HepG2 (cell line): ENCODE data around the gene HOXD9. TPM values are rescaled to one million over a fixed set of nuclear protein-coding genes. Genes with fewer than 3 reads are reported as not detected.
A peak's percentile ranks its signal among the peaks of the same experiment; 100 is the strongest.

Experiments used
- ATAC-seq: fragments of 200-7000 bp; cut with Tn5 transposase; 3 replicates; pipeline ENCODE4 v1.9.1; 2020; ENCODE audit warnings: mild to moderate bottlenecking, moderate library complexity
- BruUV-seq: library from RNA; stranded (reverse); fragments of 400-500 nt; replicated peaks from 2 replicates; lab custom pipeline; 2021; lab: Mats Ljungman, UMichigan
- CTCF ChIA-PET: fragments of 300-600 bp; formaldehyde crosslinking; extraction: SDS; loops from one replicate; lab custom pipeline; 2021; ENCODE audit warnings: low total read pairs, inconsistent platforms, low intra/inter-chr PET ratio; lab: Yijun Ruan, JAX
- POLR2A ChIA-PET: fragments of 350-600 bp; sonication (Branson Sonifier 250); formaldehyde crosslinking; loops from one replicate; lab custom pipeline; 2020; ENCODE audit warnings: antibody characterized with exemption, inconsistent platforms; lab: Yijun Ruan, JAX
- DNase-seq: peaks from one replicate; pipeline ENCODE4 v3.0.0-alpha.2; 2015; ENCODE audit warnings: low spot score
- FAIRE-seq: peaks from 3 replicates; lab custom pipeline; 2011; peaks lifted over from hg19 to GRCh38; lab: Jason Lieb, UNC
- H2AFZ ChIP-seq: one replicate; pipeline ENCODE4 v1.6.1; 2011; ENCODE audit warnings: low read length, inconsistent platforms
- H3K27ac ChIP-seq: fragments of 300-600 bp; 3 replicates; pipeline ENCODE4 v1.8.0; 2011; ENCODE audit warnings: mixed run types, mild to moderate bottlenecking, mixed read lengths, low read length, inconsistent platforms; ENCODE audit not compliant: insufficient read depth; ENCODE audit errors: extremely low read length
- H3K27me3 ChIP-seq, 2 experiments: fragments of 200-600 bp in 1 of 2; 2 replicates in 1 of 2; 3 replicates in 1 of 2; pipeline versions ENCODE4 v1.6.0 to v1.8.0; 2011; ENCODE audit warnings: low read length in 2 of 2, mild to moderate bottlenecking in 2 of 2, moderate library complexity in 2 of 2, inconsistent platforms in 1 of 2; ENCODE audit not compliant: insufficient read depth in 2 of 2, control insufficient read depth in 1 of 2
- H3K36me3 ChIP-seq, 2 experiments: fragments of 200-600 bp in 1 of 2; replicated peaks in 1 of 2; 2 replicates in 1 of 2; 3 replicates in 1 of 2; pipeline versions ENCODE4 v1.5.1 to v1.8.0; 2011; ENCODE audit warnings: low read length in 2 of 2, inconsistent platforms in 1 of 2; ENCODE audit not compliant: insufficient read depth in 2 of 2, control insufficient read depth in 1 of 2
- H3K4me1 ChIP-seq: 2 replicates; pipeline ENCODE4 v1.5.1; 2012; ENCODE audit warnings: low read length, inconsistent platforms; ENCODE audit not compliant: insufficient read depth
- H3K4me2 ChIP-seq: 2 replicates; pipeline ENCODE4 v1.6.0; 2011; ENCODE audit warnings: low read depth, low read length, inconsistent platforms
- H3K4me3 ChIP-seq, 3 experiments: fragments of 200-600 bp in 1 of 3; sonication (generic), shearing (Covaris generic) in 1 of 3; replicated peaks in 1 of 3; 2 replicates each; pipeline ENCODE4 v1.5.1; 2011 to 2016; ENCODE audit warnings: low read length in 3 of 3, inconsistent platforms in 2 of 3, low read depth in 2 of 3, mild to moderate bottlenecking in 2 of 3, control low read depth in 1 of 3, mixed read lengths in 1 of 3; ENCODE audit not compliant: insufficient read depth in 1 of 3
- H3K79me2 ChIP-seq: one replicate; pipeline ENCODE4 v1.6.1; 2011; ENCODE audit warnings: low read length, inconsistent platforms; ENCODE audit not compliant: insufficient read depth
- H3K9ac ChIP-seq: 2 replicates; pipeline ENCODE4 v1.6.0; 2011; ENCODE audit warnings: mild to moderate bottlenecking, low read depth, low read length, inconsistent platforms; ENCODE audit not compliant: insufficient read depth
- H3K9me3 ChIP-seq: 2 replicates; pipeline ENCODE4 v1.5.1; 2012; ENCODE audit warnings: mild to moderate bottlenecking, low read length
- H4K20me1 ChIP-seq: 2 replicates; pipeline ENCODE4 v1.6.0; 2011; ENCODE audit warnings: inconsistent platforms, mild to moderate bottlenecking, low read length, moderate library complexity; ENCODE audit not compliant: insufficient read depth
- EZH2 ChIP-seq: conservative IDR thresholded peaks from 2 replicates; pipeline ENCODE4 v1.6.1; 2012; ENCODE audit warnings: mild to moderate bottlenecking, low read depth, low read length, moderate library complexity
- WGBS: methylation state at CpG from one replicate; pipeline ENCODE4 v1.1.6; 2017; ENCODE audit warnings: low lambda C conversion rate; 5-methylcytosine and 5-hydroxymethylcytosine counted together
- in situ Hi-C: cut with HindIII; loops from 2 replicates; pipeline ENCODE4 v1.10.0; 2017; ENCODE audit warnings: low pct_unique_long_range_greater_than_20kb; ENCODE audit not compliant: extremely low pct_ligation_motif_present
- intact Hi-C: fragments of 100-400 bp; cut with micrococcal nuclease; formaldehyde crosslinking; loops from one replicate; pipeline ENCODE4 v1.10.0; 2022; ENCODE audit not compliant: unreplicated experiment
- polyA plus RNA-seq, 8 experiments: library from polyadenylated mRNA; depleted of rRNA in 3 of 8; stranded (reverse) in 7 of 8; unstranded in 1 of 8; fragments of >200 nt; fragmentation: Illumina TruSeq in 4 of 8; extraction: Trizol in 4 of 8; gene quantifications; 2 replicates each; pipeline versions ENCODE4 v1.2.1 to v1.2.3, GENCODE V29; 2011 to 2016; ENCODE audit warnings: low read depth in 4 of 8, missing spikeins in 1 of 8, mixed read lengths in 1 of 8; ENCODE audit not compliant: insufficient read depth in 1 of 8
- total RNA-seq, 5 experiments: library from RNA; depleted of rRNA; stranded (reverse); fragments of >200 nt; fragmentation: Illumina TruSeq; extraction: Trizol; gene quantifications; 2 replicates each; pipeline ENCODE4 v1.2.3, GENCODE V29; 2016; ENCODE audit warnings: low read depth in 1 of 5
- TF ChIP-seq, protein P1 (sequence below): IDR thresholded peaks from 2 replicates; pipeline ENCODE4 v1.6.1; 2012; ENCODE audit warnings: inconsistent platforms
- TF ChIP-seq, protein P2 (sequence below): sonication (generic); formaldehyde crosslinking; IDR thresholded peaks from 2 replicates; pipeline ENCODE4 v1.4.0; 2020; ENCODE audit warnings: missing genetic modification reagents, borderline replicate concordance

The HOXD9 gene
- total and polyA plus RNA-seq, 2 of the 13 experiments (the other 11 are each of a cell fraction or from before 2014, with no cell fraction given): not detected

DNA sequence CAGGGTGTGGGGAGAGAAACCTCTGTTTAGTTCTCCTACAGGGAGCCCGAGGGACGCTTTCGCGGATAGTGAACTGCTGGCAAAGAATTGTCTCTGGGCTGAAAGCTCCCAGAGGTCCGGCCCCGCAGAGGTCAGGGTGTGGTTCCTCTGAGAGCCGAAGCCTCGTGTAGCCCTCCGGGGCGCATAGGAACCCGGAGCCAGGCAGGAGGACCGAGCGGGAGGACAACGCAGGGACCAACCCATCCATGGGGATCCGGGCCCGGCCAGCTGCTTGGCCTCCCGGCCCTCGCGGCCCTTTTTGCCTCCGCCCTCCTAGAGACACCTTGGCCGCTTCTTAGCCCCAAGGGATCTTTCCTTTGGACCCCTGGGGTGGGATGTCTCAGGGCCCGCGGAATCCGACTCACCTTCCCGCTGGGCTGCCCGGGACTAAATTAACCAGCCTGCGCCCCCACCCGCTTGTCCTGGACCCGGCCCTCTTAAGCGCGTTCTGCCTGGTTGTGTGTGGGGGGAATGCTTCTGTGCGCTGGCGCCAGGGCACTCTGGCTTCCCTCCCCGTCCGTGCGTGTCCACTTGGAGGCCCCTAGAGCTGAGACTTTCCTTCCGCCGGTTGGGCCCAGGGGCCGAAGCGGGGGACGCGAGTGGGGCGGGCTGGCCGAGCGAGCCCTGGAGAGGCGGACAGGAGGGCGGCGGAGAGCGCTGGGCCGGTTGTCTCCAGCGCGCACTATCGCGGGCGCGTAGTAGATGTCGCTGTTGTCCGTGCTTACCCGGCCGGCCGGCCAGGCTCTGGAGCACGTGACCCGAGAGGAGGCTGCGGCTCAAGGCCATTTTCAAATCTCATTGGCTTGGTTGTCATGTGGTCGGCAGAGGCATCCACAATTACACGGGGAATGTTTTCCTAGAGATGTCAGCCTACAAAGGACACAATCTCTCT lies 6.4 kb upstream of the HOXD9 start, which contains the start of gene HOXD10:
Gene HOXD10, plus strand, starts transcription at position 896 of the 931 bp plus-strand sequence. CDS start 56 bp downstream, outside the sequence.
- TF ChIP-seq, protein P1, sequence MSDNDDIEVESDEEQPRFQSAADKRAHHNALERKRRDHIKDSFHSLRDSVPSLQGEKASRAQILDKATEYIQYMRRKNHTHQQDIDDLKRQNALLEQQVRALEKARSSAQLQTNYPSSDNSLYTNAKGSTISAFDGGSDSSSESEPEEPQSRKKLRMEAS: no peak
- peak; percentile 27 for TF ChIP-seq EZH2
- ATAC-seq (no peak), DNase-seq (no peak), FAIRE-seq (no peak)
- no peak within 1 kb of the TSS for H2AFZ ChIP-seq
- BruUV-seq: no TSS peak
- peaks cover 27 to 97% of the 10 kb centered on the region in 2 experiments for H3K27me3 ChIP-seq
- in situ Hi-C loops: no loop called here
- no peaks in the 10 kb centered on the region for H3K79me2 ChIP-seq
- H3K4me2 ChIP-seq: no peak within 1 kb of the TSS
- H3K9me3 ChIP-seq: no peaks in the 10 kb centered on the region
- H3K9ac ChIP-seq: no peak within 1 kb of the TSS
- peaks cover 14% of the 10 kb centered on the region for H3K4me1 ChIP-seq
- CTCF ChIA-PET: no interaction called here
- no peaks in the 10 kb centered on the region for H3K36me3 ChIP-seq
- intact Hi-C loops: no loop called here
- no peak within 1 kb of the TSS for H3K4me3 ChIP-seq
- WGBS: 46% methylated on average over 57 of the region's 66 CpGs
- no peaks in the 10 kb centered on the region for H4K20me1 ChIP-seq
- POLR2A ChIA-PET: no interaction called here
- H3K27ac ChIP-seq: no peak within 1 kb of the TSS

DNA sequence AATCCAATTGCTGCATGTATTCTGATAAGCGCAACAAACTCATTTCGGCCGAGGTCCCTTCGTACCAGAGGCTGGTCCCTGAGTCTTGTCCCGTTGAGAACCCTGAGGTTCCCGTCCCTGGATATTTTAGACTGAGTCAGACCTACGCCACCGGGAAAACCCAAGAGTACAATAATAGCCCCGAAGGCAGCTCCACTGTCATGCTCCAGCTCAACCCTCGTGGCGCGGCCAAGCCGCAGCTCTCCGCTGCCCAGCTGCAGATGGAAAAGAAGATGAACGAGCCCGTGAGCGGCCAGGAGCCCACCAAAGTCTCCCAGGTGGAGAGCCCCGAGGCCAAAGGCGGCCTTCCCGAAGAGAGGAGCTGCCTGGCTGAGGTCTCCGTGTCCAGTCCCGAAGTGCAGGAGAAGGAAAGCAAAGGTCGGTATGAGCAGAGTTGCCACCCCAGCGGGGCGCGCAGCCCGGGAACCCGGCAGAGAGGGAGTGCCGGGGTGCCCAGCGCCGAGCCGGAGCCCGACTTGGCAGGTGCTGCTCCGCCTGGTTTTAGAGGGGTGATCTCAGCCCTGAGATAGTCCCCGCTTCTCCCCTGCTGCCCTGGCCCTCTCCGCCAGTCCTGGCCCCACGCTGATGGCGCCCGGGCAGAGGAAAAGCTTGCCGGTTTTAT lies 5.2 kb upstream of the HOXD9 start:
- H3K79me2 ChIP-seq: no peaks in the 10 kb centered on the region
- no peak for DNase-seq
- WGBS: 57% methylated on average over 30 of the region's 40 CpGs
- ChIA-PET POLR2A (no interaction called here), CTCF (no interaction called here)
- H3K9ac ChIP-seq: no peak overlapping the region
- no peaks in the 10 kb centered on the region for H3K9me3 ChIP-seq
- ATAC-seq: no peak
- BruUV-seq: no TSS peak
- intact Hi-C loops (no loop called here), in situ Hi-C loops (no loop called here)
- H2AFZ ChIP-seq: no peak overlapping the region
- no peaks in the 10 kb centered on the region for H4K20me1 ChIP-seq
- H3K36me3 ChIP-seq: no peaks in the 10 kb centered on the region
- H3K27ac ChIP-seq: no peak overlapping the region
- FAIRE-seq: no peak
- no peak overlapping the region for H3K4me3 ChIP-seq
- H3K4me1 ChIP-seq: peaks cover 14% of the 10 kb centered on the region
- no peak overlapping the region for H3K4me2 ChIP-seq
- peaks cover 24 to 98% of the 10 kb centered on the region in 2 experiments for H3K27me3 ChIP-seq
- peak; percentile 71; the same call in 1 of the 2 replicates for TF ChIP-seq EZH2
- TF ChIP-seq, protein P2, sequence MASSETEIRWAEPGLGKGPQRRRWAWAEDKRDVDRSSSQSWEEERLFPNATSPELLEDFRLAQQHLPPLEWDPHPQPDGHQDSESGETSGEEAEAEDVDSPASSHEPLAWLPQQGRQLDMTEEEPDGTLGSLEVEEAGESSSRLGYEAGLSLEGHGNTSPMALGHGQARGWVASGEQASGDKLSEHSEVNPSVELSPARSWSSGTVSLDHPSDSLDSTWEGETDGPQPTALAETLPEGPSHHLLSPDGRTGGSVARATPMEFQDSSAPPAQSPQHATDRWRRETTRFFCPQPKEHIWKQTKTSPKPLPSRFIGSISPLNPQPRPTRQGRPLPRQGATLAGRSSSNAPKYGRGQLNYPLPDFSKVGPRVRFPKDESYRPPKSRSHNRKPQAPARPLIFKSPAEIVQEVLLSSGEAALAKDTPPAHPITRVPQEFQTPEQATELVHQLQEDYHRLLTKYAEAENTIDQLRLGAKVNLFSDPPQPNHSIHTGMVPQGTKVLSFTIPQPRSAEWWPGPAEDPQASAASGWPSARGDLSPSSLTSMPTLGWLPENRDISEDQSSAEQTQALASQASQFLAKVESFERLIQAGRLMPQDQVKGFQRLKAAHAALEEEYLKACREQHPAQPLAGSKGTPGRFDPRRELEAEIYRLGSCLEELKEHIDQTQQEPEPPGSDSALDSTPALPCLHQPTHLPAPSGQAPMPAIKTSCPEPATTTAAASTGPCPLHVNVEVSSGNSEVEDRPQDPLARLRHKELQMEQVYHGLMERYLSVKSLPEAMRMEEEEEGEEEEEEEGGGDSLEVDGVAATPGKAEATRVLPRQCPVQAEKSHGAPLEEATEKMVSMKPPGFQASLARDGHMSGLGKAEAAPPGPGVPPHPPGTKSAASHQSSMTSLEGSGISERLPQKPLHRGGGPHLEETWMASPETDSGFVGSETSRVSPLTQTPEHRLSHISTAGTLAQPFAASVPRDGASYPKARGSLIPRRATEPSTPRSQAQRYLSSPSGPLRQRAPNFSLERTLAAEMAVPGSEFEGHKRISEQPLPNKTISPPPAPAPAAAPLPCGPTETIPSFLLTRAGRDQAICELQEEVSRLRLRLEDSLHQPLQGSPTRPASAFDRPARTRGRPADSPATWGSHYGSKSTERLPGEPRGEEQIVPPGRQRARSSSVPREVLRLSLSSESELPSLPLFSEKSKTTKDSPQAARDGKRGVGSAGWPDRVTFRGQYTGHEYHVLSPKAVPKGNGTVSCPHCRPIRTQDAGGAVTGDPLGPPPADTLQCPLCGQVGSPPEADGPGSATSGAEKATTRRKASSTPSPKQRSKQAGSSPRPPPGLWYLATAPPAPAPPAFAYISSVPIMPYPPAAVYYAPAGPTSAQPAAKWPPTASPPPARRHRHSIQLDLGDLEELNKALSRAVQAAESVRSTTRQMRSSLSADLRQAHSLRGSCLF (CRISPR knock-in tag): no peak
